Measurements from ENCODE around the gene ZFAND2A. TPM values are rescaled to one million over a fixed set of nuclear protein-coding genes. Genes with fewer than 3 reads are reported as not detected.
A peak's percentile ranks its signal among the peaks of the same experiment; 100 is the strongest.

ZFAND2A gene
- total and polyA plus RNA-seq, 2 donors (not counting 3 experiments of a cell fraction or from before 2014, with no cell fraction given): 31.8 to 40.6 TPM

DNA sequence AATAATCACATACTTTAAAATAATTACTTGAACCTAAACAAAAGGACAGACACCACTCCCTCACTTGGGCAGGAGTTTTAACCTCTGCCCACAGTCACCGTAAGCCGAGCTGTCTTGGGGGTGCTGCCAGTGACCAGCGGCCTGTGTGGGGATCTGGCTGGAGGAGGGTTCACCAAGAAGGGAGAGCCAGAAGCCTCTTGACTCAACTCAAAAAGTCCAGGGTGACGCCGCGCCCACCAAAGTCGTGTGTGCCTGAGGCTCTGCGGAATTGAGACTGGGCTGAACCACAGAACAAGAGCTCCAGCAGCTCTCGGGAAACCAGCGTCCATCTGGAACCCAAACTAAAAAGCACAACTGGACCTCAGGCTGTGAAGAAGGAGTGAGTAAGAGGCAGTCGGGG lies 35.8 kb downstream of the ZFAND2A start:
- dilution Hi-C loops (cut with MboI; ENCODE audit: extremely low pct_ligation_motif_present, low sequenced_read_pairs): no loop called here

More for the DNA sequence above, 35.8 kb downstream of the ZFAND2A start:
- H3K27me3 ChIP-seq (ENCODE audit: control insufficient read depth in 2 of 2, insufficient read depth in 2 of 2, low read length in 2 of 2): no peaks in the 10 kb centered on the region
- CTCF ChIA-PET: interaction anchor here (0.7 to 4.4 kb wide), 27 partner anchors 9 to 149 kb away, joined by 3 to 65 read pairs (median 5); partner anchors contain the start of genes COX19, GPER1 and GPR146
- H3K9me1 ChIP-seq (replicated peaks; ENCODE audit: control insufficient read depth, extremely low read depth, insufficient read depth, low read length): no peaks in the 10 kb centered on the region
- intact Hi-C loops (cut with micrococcal nuclease): no loop called here
- H3K9me3 ChIP-seq (replicated peaks; ENCODE audit: control insufficient read depth, insufficient read depth, low read length): no peaks in the 10 kb centered on the region
- FAIRE-seq: peak; percentile 35
- peak overlapping the region; percentile 66 for H3K9ac ChIP-seq (replicated peaks; ENCODE audit: extremely low read depth, insufficient read depth, low read length)
- DNase-seq (ENCODE audit: low read depth, low spot score): no peak
- TF ChIP-seq GATA2 (IDR thresholded peaks at IDR 0.05; ENCODE audit: insufficient read depth, insufficient read length, low read depth, low read length) (no peak), EZH2 (IDR thresholded peaks at IDR 0.05; ENCODE audit: borderline replicate concordance, low read depth, low read length, severe bottlenecking) (no peak), MAX (IDR thresholded peaks at IDR 0.05; ENCODE audit: insufficient read depth, insufficient read length) (no peak), MYC (IDR thresholded peaks at IDR 0.05; ENCODE audit: low read depth, low read length) (no peak), POLR2AphosphoS5 (IDR thresholded peaks at IDR 0.05; ENCODE audit: insufficient read depth, low read depth, low read length) (no peak), POLR2A (IDR thresholded peaks at IDR 0.05; ENCODE audit: low read depth, low read length) (no peak), FOS (IDR thresholded peaks at IDR 0.05; ENCODE audit: borderline replicate concordance, insufficient read depth, low read length) (no peak), JUN (IDR thresholded peaks at IDR 0.05; ENCODE audit: borderline replicate concordance, insufficient read depth, insufficient read length, low read depth) (no peak)
- TF ChIP-seq, protein P1, sequence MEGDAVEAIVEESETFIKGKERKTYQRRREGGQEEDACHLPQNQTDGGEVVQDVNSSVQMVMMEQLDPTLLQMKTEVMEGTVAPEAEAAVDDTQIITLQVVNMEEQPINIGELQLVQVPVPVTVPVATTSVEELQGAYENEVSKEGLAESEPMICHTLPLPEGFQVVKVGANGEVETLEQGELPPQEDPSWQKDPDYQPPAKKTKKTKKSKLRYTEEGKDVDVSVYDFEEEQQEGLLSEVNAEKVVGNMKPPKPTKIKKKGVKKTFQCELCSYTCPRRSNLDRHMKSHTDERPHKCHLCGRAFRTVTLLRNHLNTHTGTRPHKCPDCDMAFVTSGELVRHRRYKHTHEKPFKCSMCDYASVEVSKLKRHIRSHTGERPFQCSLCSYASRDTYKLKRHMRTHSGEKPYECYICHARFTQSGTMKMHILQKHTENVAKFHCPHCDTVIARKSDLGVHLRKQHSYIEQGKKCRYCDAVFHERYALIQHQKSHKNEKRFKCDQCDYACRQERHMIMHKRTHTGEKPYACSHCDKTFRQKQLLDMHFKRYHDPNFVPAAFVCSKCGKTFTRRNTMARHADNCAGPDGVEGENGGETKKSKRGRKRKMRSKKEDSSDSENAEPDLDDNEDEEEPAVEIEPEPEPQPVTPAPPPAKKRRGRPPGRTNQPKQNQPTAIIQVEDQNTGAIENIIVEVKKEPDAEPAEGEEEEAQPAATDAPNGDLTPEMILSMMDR (IDR thresholded peaks at IDR 0.05; ENCODE audit: extremely low read depth in 1 of 2, insufficient read depth in 1 of 2, low read depth in 1 of 2, low read length in 2 of 2): no peak
- no peaks in the 10 kb centered on the region for H4K20me1 ChIP-seq (replicated peaks; ENCODE audit: control insufficient read depth, extremely low read depth, insufficient read depth, low read length)
- peak overlapping the region; percentile 18 for H3K4me2 ChIP-seq (ENCODE audit: insufficient read depth, low read length)
- peaks cover 0 to 3% of the 10 kb centered on the region in 2 experiments for H3K36me3 ChIP-seq (ENCODE audit: control insufficient read depth in 2 of 2, extremely low read depth in 1 of 2, insufficient read depth in 2 of 2, low read length in 2 of 2)
- no TSS peak for BruUV-seq (replicated peaks)
- peak overlapping the region; percentile 75 for H3K27ac ChIP-seq (ENCODE audit: insufficient read depth, low read depth, low read length)
- H2AFZ ChIP-seq (ENCODE audit: low read depth, low read length): peak overlapping the region; percentile 56
- H3K4me3 ChIP-seq (replicated peaks in 1 of 3; ENCODE audit: insufficient read depth in 1 of 3, low read depth in 1 of 3, low read length in 3 of 3): no peak overlapping the region
- H3K79me2 ChIP-seq (ENCODE audit: control insufficient read depth, insufficient read depth, low read length): peaks cover 2% of the 10 kb centered on the region
- POLR2A ChIA-PET: interaction anchor here (1.0 kb wide), 1 partner anchor 29 kb away, joined by 3 read pairs; no protein-coding TSS in a partner anchor
- H3K4me1 ChIP-seq (ENCODE audit: control insufficient read depth, extremely low read depth, insufficient read depth, low read length): peaks cover 12% of the 10 kb centered on the region
